ES-I3 (cell line): ENCODE results near the gene IL1RN.

Experiments used
- H3K36me3 ChIP-seq: 2 replicates; pipeline ENCODE4 v1.6.1; 2013; ENCODE audit warnings: mild to moderate bottlenecking, low read length, control low read depth, moderate library complexity; ENCODE audit not compliant: insufficient read depth
- H3K4me1 ChIP-seq: 2 replicates; pipeline ENCODE4 v1.6.1; 2013; ENCODE audit warnings: mild to moderate bottlenecking, control low read depth, low read length; ENCODE audit not compliant: insufficient read depth
- H3K9ac ChIP-seq: 2 replicates; pipeline ENCODE4 v1.6.1; 2013; ENCODE audit warnings: low read depth, mild to moderate bottlenecking, low read length, moderate library complexity
- H3K9me3 ChIP-seq: 2 replicates; pipeline ENCODE4 v1.6.1; 2013; ENCODE audit warnings: mild to moderate bottlenecking, low read length, moderate library complexity; ENCODE audit not compliant: control insufficient read depth, insufficient read depth

Gene IL1RN

DNA sequence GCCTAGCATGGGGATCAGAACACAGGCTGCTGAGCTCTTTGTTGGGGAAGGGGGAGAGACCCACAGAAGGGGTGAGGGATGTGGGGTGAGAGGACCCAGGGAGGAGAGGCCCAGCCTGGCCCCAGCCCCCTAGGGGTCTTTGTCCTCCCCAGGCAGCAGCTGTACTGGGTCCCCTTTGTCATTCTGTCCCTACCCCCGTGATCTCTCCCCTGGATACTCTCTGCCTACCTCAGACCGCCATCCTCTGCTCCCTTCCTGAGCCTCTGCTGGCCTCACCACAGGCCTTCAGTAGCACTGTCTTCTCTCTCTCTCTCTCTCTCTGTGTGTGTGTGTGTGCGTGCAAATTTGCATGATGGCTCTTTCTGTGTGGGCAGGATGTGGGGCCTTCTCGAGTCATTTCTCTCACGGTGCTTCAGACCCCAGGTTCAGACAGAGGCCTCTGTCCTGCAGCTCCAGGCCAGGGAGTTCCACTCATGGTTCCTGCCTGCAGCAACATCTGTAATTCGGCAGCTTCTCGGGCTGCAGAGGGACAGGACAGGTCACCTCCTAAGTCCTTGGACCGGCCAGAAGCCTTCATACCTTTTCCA, 47.7 kb downstream of the IL1RN start:
- no peaks in the 10 kb centered on the region for H3K9me3 ChIP-seq
- H3K9ac ChIP-seq: no peak overlapping the region
- peaks cover 7% of the 10 kb centered on the region; the same call in 1 of the 2 replicates for H3K4me1 ChIP-seq

DNA sequence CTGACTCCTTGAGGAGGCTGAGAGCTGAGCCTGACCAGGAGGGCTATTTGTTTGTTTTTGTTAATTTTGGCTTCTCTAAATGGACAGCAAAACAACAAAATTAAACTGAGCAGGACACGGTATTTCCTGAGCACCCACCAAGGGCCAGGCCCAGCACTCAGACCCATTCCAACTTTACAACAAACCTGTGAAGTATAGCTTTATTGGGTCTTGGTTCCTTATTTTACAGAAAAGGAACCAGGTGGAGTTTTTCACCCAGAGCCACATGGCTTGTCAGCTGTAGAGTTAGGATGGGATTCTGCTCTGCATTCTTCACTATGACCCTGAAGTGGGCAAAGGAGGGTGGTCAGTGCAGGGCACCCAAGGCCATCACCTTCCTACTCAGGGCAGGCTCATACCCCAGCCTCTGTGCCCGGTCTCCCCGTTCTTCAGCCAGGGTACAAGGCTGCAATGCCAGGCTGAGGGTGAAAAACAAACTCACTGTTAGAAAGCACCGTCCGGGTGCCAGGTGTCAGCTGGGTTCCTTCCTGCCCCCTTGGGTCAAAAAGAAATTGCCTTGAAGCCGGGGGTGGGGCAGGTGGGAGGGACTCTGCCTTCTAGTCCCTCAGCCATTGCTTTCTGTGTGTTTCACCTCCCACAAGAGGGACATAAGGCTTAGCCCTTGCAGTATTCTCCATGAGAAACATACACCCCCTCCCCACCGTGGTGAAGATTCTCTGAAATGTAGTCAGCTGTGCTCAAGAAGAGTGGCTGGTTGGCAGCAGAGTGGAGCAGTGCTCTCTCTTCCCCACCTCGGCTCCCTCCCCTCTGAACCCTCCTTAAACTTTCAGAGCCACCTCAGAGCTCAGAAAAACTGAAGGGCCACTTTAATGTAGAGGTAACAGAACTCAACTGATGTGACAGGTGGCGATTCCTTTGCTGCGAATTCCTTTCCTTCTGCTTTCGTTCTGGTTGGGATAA, 48.6 kb downstream of the IL1RN start:
- no peaks in the 10 kb centered on the region for H3K9me3 ChIP-seq
- H3K36me3 ChIP-seq: no peaks in the 10 kb centered on the region
- H3K4me1 ChIP-seq: peaks cover 13% of the 10 kb centered on the region; the same call in 1 of the 2 replicates
- H3K9ac ChIP-seq: no peak overlapping the region

More for the DNA sequence above, 47.7 kb downstream of the IL1RN start:
- H3K36me3 ChIP-seq: no peaks in the 10 kb centered on the region

DNA sequence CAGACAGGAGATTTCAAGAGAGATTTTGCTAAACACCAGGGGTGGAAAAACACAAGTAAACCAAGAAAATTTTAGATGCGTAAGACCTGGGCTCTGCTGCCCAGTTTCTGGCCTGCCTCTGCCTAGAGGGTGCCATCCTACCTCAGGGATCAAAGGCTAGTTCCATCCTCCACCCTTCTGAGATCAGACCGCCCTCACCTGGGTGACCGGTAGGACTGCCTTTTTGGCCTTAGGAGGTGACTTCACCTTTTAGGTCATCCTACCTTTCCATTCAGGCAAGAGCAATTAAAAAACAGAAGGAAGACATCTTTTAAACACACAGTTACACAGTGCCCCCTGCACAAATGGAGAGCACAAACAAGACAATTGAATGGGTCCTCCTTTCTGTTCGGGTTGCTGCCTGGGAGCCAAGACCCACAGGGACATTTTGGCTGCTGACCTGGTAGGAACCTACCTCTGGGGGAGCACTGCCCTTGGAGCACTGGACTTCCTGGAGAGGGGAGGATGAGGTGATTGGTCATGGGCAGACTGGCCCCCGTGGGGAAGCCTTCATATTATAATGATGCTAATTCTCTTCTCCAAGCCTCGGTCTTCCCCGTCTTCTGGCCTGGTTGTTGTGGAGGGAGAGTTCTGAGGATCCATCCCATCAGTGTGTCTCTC, 49.4 kb downstream of the IL1RN start:
- Histone ChIP-seq H3K4me1 (peaks cover 13% of the 10 kb centered on the region; the same call in 1 of the 2 replicates), H3K9me3 (no peaks in the 10 kb centered on the region), H3K9ac (no peak overlapping the region), H3K36me3 (no peaks in the 10 kb centered on the region)

DNA sequence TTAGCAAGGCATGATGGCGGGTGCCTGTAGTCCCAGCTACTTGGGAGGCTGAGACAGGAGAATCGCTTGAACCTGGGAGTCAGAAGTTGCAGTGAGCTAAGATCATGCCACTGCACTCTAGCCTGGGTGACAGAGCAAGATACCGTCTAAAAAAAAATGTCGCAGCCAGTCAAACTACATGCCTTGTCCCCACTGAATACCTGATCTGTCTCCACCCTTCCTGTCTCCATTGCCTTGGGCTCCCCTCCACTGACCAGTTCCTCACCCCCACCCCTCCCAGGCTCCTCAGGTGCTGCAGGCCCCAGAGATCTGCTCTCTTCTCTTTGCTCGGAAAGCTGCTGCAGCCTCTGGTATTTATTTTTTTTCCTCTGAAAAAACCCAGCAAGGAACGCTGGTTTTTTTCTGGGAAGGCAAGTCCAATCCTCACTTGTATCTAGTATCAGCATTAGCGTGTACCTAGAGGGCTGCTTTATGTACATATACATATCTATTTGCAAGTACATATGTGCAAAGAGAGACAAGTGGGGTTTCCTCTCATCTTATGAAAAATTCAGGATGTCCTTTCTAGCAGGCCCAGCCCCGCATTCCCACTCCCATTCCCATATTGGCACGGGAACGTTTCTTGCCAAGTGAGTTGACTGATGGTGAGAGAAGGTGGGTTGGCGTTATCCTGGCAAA, 50.8 kb downstream of the IL1RN start:
- peaks cover 13% of the 10 kb centered on the region; the same call in 1 of the 2 replicates for H3K4me1 ChIP-seq
- H3K9ac ChIP-seq: no peak overlapping the region
- no peaks in the 10 kb centered on the region for H3K36me3 ChIP-seq
- no peaks in the 10 kb centered on the region for H3K9me3 ChIP-seq

DNA sequence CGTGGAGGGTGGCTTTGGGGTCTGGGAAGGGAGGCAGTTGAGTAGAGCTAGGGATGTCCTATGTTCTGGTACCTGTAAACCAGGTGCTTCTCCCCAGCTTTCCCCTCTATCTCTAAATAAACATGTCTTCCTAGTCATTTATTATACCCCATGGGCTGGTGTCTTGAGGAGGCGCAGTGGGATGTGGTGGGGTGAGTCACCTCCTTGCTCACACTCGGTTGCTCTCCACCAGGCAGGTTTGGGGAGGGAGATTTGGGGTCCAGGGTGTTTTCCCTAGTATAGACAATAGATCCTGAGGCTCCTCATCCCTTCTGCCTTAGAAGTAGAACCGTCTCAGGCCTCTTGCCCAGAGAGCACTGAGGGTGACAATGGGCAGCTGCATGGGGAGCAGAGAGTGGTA, 51.5 kb downstream of the IL1RN start:
- Histone ChIP-seq H3K9me3 (no peaks in the 10 kb centered on the region), H3K36me3 (no peaks in the 10 kb centered on the region), H3K4me1 (peaks cover 13% of the 10 kb centered on the region; the same call in 1 of the 2 replicates), H3K9ac (no peak overlapping the region)

DNA sequence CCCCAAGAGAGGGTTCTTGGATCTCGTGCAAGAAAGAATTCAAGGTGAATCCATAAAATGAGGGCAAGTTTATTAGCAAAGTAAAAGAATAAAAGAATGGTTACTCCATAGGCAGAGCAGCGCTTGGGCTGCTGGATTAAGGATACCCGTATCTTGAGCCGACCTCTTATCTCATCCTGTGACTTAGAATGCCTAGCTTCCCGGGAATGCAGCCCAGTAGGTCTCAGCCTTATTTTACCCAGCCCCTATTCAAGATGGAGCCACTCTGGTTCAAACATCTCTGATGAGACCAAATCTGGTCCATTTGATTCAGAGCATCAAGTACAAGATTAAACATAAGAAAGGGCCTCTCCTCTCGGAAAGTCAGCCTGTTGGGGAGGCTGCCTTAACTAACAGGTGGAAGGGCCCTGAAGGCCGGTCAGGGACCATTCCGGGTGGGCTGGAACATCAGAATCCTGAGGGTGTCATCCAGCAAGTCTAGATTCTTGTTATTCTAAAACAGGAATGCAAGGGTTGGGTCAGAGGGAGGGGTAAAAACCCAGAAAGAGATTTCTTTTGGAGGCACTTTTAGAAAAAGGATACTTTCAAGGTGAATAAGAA, 52.1 kb downstream of the IL1RN start:
- Histone ChIP-seq H3K4me1 (peaks cover 13% of the 10 kb centered on the region; the same call in 1 of the 2 replicates), H3K36me3 (no peaks in the 10 kb centered on the region), H3K9ac (no peak overlapping the region), H3K9me3 (no peaks in the 10 kb centered on the region)

DNA sequence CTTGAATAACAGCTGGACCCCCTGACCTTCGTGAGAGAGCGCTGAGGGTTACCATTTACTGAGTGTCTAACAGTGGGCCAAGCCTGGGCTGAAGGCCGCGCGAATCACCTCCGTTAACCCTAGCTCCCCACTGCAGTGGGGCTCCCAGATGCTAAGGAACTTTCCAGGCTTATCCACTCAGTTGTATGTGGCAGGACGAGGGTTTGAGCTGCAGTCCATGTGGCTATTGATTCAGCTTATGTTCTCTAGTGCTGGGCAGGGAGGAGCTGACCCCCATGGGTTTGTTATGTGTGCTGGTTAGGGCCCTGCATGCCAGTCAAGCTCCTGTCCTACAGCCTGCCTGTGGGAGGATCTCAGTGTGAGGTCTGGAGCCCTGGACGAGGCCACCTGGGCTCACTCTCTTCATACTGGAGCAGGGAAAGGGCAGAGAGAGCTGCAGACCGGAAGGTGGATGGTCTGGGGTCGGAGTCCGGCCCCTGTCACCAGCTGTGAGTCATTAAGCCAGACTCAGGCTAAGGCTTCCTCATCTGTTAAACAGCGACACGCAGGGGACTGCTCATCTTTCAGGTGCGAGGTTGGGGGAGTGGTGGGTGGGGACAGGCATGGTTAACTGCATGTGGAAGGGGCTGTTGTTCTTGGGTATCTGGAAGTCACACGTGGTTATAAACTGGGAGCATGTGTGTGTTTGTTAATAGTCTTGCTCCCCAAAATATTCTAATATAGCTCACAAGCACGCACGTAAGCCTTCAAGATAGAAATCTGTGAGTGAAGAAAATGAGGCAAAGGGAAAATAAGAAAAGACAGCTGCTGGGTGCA, 52.9 kb downstream of the IL1RN start:
- Histone ChIP-seq H3K9ac (no peak overlapping the region), H3K9me3 (no peaks in the 10 kb centered on the region), H3K36me3 (no peaks in the 10 kb centered on the region)

DNA sequence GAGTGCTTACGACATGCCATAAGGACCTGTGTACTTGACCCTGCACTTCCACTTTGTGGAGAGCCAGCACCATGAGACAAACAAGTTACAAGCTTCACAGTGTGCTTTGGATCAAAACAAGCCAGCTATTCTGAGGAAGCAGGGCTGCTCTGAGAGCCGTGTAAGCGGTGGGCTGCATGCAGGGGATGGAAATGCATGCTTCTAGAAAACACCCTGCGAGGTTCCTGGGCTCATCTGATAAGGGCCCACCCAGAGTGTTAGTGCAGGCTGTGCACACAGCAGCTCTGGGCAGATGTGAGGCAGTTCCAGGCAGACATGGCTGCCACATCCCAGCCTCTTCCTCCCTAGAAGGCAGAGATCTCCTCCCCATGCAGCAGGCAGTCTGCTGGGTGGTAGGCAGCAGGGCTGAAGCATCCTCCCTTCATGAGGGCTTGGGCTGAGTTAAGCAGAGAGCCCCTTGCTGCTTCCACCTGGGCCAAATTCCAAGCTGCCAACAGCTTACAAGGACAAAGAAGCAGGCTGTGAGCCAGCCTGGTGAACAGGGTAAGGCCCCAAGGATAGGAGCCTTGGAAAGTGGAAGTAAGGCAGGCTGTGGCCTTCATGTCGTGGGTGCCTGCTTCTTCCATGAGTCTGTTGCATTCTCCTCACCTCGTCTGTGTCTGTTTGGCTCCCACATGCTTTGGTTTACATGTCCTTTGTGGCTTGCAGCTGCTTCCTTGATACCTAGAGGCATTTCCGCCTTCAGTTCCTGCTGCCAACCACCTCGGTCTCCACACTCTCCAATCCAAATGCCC, 54.1 kb downstream of the IL1RN start:
- H3K9ac ChIP-seq: no peak overlapping the region
- H3K36me3 ChIP-seq: no peaks in the 10 kb centered on the region
- peaks cover 7% of the 10 kb centered on the region; the same call in 1 of the 2 replicates for H3K4me1 ChIP-seq
- H3K9me3 ChIP-seq: no peaks in the 10 kb centered on the region

More for the DNA sequence above, 52.9 kb downstream of the IL1RN start:
- H3K4me1 ChIP-seq: peaks cover 11% of the 10 kb centered on the region; the same call in 1 of the 2 replicates

DNA sequence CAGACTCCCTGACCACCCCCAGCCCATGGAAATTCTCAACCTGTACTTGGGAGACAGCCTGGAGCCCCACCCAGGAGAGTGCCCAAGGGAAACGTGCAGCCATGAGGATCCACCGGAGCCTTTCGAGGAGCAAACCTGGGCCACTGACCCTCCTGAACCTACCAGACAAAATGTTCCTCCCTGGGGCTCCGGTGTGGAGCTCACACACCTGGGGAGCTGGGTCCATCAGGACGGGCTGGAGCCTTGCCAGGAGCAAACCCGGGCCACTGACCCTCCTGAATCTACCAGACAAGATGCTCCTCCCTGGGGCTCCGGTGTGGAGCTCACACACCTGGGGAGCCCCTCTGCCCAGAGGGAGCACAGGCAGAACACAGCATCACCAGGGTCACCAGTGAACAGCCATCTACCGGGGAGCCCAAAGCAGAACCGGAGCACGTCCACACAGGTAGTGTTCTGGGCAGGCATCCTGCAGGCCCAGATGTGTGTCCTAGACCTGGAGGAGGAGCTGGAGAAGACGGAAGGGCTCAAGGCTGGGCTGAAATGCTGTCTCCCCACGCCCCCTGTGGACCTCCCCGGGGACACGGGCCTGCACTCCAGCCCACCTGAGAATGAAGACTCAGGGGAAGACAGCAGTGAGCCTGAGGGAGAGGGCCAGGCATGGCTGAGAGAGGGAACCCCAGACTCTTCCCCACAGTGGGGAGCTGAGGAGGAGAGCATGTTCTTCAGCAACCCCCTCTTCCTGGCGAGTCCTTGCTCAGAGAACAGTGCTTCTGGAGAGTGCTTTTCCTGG, 55.3 kb downstream of the IL1RN start:
- Histone ChIP-seq H3K9me3 (no peaks in the 10 kb centered on the region), H3K36me3 (no peaks in the 10 kb centered on the region), H3K4me1 (peaks cover 5% of the 10 kb centered on the region; the same call in 1 of the 2 replicates), H3K9ac (no peak overlapping the region)

DNA sequence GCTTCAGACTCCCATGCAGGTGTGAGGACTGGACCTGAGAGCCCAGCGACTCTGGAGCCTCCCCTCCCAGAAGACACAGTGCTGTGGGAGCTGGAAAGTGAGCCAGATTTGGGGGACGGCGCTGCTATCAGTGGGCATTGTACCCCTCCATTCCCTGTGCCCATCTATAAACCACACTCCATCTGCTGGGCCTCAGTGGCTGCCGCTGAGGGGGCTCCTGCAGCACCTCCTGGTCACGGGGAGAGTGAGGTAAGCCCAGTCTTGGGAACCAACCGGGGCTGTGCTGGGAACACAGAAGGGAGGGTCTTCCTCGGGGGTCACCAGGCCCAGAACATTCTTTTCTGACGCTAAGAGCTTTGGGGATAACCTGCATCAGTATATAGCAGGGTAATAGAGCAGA, 55.9 kb downstream of the IL1RN start:
- peaks cover 5% of the 10 kb centered on the region; the same call in 1 of the 2 replicates for H3K4me1 ChIP-seq
- H3K36me3 ChIP-seq: no peaks in the 10 kb centered on the region
- no peak overlapping the region for H3K9ac ChIP-seq
- no peaks in the 10 kb centered on the region for H3K9me3 ChIP-seq
